Hepatocyte (in vitro differentiated cells): ENCODE results near the gene STRN.

Experiments
- CTCF ChIP-seq: fragments of 200-600 bp; sonication (generic); IDR thresholded peaks from 2 replicates; pipeline ENCODE4 v1.5.1; 2016; ENCODE audit warnings: antibody characterized with exemption, mild to moderate bottlenecking; ENCODE audit not compliant: poor library complexity
- EZH2 ChIP-seq: fragments of 200-600 bp; sonication (generic); IDR thresholded peaks from 2 replicates; pipeline ENCODE4 v1.6.1; 2016; ENCODE audit warnings: antibody characterized with exemption, mild to moderate bottlenecking, borderline replicate concordance

GRCh38 chr2:36915627-36916026 lies 50.7 kb downstream of the STRN start:
- TF ChIP-seq CTCF (no peak), EZH2 (no peak)
